ENCODE data around the gene TTC8. TPM values are rescaled to one million over a fixed set of nuclear protein-coding genes. Genes with fewer than 3 reads are reported as not detected.
"Not testable (repeated sequence)": the region's sequence is repeated elsewhere in the genome, so short reads cannot be mapped to it uniquely, and the experiment has no call there.

Gene TTC8
- total RNA-seq, 1 donor from 2014 or later, result 3.4 TPM

- no peaks in the 10 kb centered on the region for H3K9me3 Mint-ChIP-seq
- peaks cover 11% of the 10 kb centered on the region for H3K27me3 Mint-ChIP-seq
- intact Hi-C loops (cut with micrococcal nuclease), result no loop called here
- DNase-seq, result no peak
- peaks cover 2% of the 10 kb centered on the region for H3K4me1 Mint-ChIP-seq
- H3K4me3 Mint-ChIP-seq, result no peak overlapping the region
- no peak overlapping the region for H3K27ac Mint-ChIP-seq
- no peaks in the 10 kb centered on the region for H3K36me3 Mint-ChIP-seq (ENCODE audit: low read depth)
Observed at GRCh38 chr14:88834883-88835431, 10.5 kb downstream of the TTC8 start.

DNA sequence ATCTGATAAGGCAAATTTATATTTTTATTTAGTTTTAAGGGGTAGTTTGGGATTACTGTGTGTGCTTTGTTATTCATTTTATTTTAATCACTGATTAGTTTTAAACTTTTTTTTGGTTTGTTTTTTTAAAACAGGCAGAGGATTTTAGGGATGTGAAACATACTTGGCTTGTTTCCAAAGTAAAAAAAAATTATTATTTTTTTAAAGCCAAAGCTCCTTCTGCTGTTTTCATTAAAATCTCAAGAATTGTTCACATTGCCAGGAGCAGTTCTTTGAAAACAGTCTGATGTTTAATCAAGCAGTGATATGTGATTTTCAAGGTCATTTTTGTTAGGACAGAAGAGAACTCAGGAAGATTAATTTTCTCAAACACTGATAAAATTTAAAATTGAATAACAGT lies 11.2 kb downstream of the TTC8 start:
- no peak overlapping the region for H3K4me3 Mint-ChIP-seq

GRCh38 chr14:88837495-88837894 lies 13.0 kb downstream of the TTC8 start:
- no peaks in the 10 kb centered on the region for H3K9me3 Mint-ChIP-seq
- H3K4me1 Mint-ChIP-seq, result no peaks in the 10 kb centered on the region
- no peak overlapping the region for H3K4me3 Mint-ChIP-seq

More for the DNA sequence above, 11.2 kb downstream of the TTC8 start:
- peaks cover 2% of the 10 kb centered on the region for H3K4me1 Mint-ChIP-seq
- intact Hi-C loops (cut with micrococcal nuclease), result no loop called here
- H3K27ac Mint-ChIP-seq, result no peak overlapping the region
- H3K27me3 Mint-ChIP-seq, result peaks cover 11% of the 10 kb centered on the region
- no peaks in the 10 kb centered on the region for H3K9me3 Mint-ChIP-seq
- DNase-seq, result no peak
- no peaks in the 10 kb centered on the region for H3K36me3 Mint-ChIP-seq (ENCODE audit: low read depth)

DNA sequence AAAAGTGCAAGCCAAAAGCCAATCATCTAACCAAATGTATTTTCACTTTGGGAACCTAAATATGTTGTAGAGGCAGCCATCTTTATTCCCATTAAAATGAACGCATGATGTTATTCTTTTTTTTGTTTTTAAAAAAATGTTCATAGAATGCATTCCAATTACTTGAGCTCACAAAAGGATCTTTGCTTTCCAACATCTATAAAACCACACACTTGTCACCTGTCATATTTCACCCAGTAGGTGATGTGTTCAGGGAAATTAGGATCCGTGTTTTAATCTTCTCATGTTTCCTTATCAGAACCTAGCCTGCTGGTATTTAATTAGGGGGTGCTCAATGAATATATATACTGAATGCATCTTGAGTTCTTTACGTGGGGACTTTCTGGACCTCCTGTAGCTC lies 13.6 kb downstream of the TTC8 start:
- no peak overlapping the region for H3K27ac Mint-ChIP-seq
- intact Hi-C loops (cut with micrococcal nuclease), result no loop called here
- no peak for DNase-seq
- no peak overlapping the region for H3K4me3 Mint-ChIP-seq
- peaks cover 11% of the 10 kb centered on the region for H3K27me3 Mint-ChIP-seq
- no peaks in the 10 kb centered on the region for H3K9me3 Mint-ChIP-seq
- no peaks in the 10 kb centered on the region for H3K4me1 Mint-ChIP-seq
- no peaks in the 10 kb centered on the region for H3K36me3 Mint-ChIP-seq (ENCODE audit: low read depth)

More at GRCh38 chr14:88837495-88837894, 13.0 kb downstream of the TTC8 start:
- Mint-ChIP-seq H3K27me3 (peaks cover 11% of the 10 kb centered on the region), H3K36me3 (ENCODE audit: low read depth) (no peaks in the 10 kb centered on the region), H3K27ac (no peak overlapping the region)
- no peak for DNase-seq
- intact Hi-C loops (cut with micrococcal nuclease), result no loop called here

GRCh38 chr14:88840926-88841325 lies 16.5 kb downstream of the TTC8 start:
- Mint-ChIP-seq H3K36me3 (ENCODE audit: low read depth) (no peaks in the 10 kb centered on the region), H3K9me3 (no peaks in the 10 kb centered on the region), H3K27me3 (peaks cover 2% of the 10 kb centered on the region), H3K4me3 (no peak overlapping the region), H3K4me1 (no peaks in the 10 kb centered on the region), H3K27ac (no peak overlapping the region)
- intact Hi-C loops (cut with micrococcal nuclease), result no loop called here
- no peak for DNase-seq

DNA sequence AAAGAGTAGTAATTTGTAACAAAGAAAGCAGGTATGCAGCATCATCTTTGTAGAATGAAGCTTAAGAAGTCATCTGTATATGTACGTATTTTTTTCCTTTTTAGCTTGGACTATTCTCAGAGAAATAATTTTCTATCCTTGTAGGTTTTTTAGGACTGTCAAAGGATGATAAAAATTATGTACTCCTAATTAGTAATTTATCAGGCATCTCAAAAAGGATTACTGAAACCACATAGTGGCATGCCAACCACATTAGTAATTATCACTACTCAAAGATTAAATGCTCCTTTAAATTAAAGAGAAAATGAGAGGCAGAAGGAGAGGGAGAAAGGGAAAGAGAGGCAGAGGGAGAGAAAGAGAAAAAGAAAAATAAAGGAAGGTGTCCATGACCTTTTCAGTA lies 17.3 kb downstream of the TTC8 start:
- Mint-ChIP-seq H3K27me3 (peaks cover 2% of the 10 kb centered on the region), H3K9me3 (no peaks in the 10 kb centered on the region), H3K4me3 (no peak overlapping the region), H3K36me3 (ENCODE audit: low read depth) (no peaks in the 10 kb centered on the region), H3K27ac (no peak overlapping the region), H3K4me1 (no peaks in the 10 kb centered on the region)
- no peak for DNase-seq
- intact Hi-C loops (cut with micrococcal nuclease), result no loop called here

DNA sequence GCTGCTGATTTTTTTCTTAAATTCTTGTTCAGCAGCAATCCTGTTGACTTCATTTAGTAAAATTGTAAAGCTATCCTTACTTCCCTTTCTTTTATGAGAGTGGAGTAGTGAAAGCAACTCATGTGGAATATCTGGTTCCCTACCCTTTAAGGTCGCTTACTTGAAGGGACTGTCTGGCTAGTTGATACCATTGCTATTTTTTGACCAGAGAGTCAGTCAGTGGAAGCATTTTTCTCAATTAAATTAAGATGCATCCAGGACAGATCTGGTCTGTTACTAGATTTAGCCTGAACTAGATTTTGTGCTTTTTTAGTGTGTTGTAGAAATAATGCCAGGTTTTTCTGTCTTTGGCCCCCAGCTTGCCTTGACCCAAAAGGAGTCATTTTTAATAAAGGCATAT lies 18.0 kb downstream of the TTC8 start:
- no peaks in the 10 kb centered on the region for H3K36me3 Mint-ChIP-seq (ENCODE audit: low read depth)
- peaks cover 2% of the 10 kb centered on the region for H3K27me3 Mint-ChIP-seq
- no peak overlapping the region for H3K27ac Mint-ChIP-seq
- H3K9me3 Mint-ChIP-seq, result no peaks in the 10 kb centered on the region
- intact Hi-C loops (cut with micrococcal nuclease), result no loop called here
- H3K4me1 Mint-ChIP-seq, result no peaks in the 10 kb centered on the region
- H3K4me3 Mint-ChIP-seq, result no peak overlapping the region
- DNase-seq, result no peak

- no peaks in the 10 kb centered on the region for H3K27me3 Mint-ChIP-seq
- no peak for DNase-seq
- no peaks in the 10 kb centered on the region for H3K9me3 Mint-ChIP-seq
- no peaks in the 10 kb centered on the region for H3K4me1 Mint-ChIP-seq
- intact Hi-C loops (cut with micrococcal nuclease), result no loop called here
- H3K27ac Mint-ChIP-seq, result no peak overlapping the region
- H3K4me3 Mint-ChIP-seq, result no peak overlapping the region
- no peaks in the 10 kb centered on the region for H3K36me3 Mint-ChIP-seq (ENCODE audit: low read depth)
Observed at GRCh38 chr14:88844980-88845491, 20.6 kb downstream of the TTC8 start.

GRCh38 chr14:88848571-88848970 lies 24.1 kb downstream of the TTC8 start:
- intact Hi-C loops (cut with micrococcal nuclease), result no loop called here
- no peak overlapping the region for H3K27ac Mint-ChIP-seq
- H3K4me3 Mint-ChIP-seq, result no peak overlapping the region
- no peaks in the 10 kb centered on the region for H3K9me3 Mint-ChIP-seq
- no peaks in the 10 kb centered on the region for H3K36me3 Mint-ChIP-seq (ENCODE audit: low read depth)
- DNase-seq, result no peak
- H3K4me1 Mint-ChIP-seq, result no peaks in the 10 kb centered on the region
- peaks cover 2% of the 10 kb centered on the region for H3K27me3 Mint-ChIP-seq

DNA sequence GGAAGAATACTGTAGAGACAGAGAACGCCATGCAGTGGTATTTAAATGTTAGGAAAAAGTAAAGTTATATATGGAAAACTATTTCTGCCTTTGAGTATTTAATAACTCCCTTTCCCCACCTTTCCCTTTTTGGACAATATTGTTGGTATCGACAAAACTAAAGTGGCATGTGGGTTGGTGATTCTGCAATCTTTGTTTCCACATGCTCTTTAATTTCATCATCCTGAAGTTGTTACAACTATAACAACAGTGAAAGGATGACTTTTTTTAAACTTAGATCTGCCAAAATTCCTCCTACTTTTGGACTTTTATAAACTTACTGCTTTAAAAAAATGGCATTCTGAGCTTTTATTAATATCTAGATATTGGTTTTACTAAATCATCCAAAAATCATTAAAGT lies 25.3 kb downstream of the TTC8 start:
- DNase-seq, result no peak
- H3K36me3 Mint-ChIP-seq (ENCODE audit: low read depth), result no peaks in the 10 kb centered on the region

DNA sequence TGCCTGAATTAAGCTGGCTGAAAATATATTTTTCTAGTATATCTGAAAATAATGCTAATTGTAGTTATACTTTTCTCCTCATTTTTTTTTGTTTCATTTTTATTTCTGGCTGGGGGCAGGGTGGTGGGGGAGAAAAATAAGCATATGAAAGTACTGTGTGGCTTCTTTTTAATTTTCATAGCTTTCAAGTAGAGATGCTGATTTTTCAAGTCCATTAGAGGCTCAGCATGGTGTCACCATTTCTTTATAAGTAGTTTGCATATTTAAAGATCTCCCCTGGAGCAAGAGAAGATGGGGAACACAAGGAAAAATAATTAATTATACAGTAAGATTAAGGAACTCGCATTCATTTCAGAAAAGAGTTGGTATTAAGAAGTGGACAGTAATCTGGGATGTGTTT lies 27.1 kb downstream of the TTC8 start:
- H3K36me3 Mint-ChIP-seq (ENCODE audit: low read depth), result no peaks in the 10 kb centered on the region
- no peak overlapping the region for H3K4me3 Mint-ChIP-seq
- intact Hi-C loops (cut with micrococcal nuclease), result no loop called here
- H3K4me1 Mint-ChIP-seq, result no peaks in the 10 kb centered on the region
- H3K27ac Mint-ChIP-seq, result no peak overlapping the region
- H3K27me3 Mint-ChIP-seq, result peaks cover 2% of the 10 kb centered on the region
- DNase-seq, result no peak
- H3K9me3 Mint-ChIP-seq, result no peaks in the 10 kb centered on the region

More for the DNA sequence above, 25.3 kb downstream of the TTC8 start:
- no peaks in the 10 kb centered on the region for H3K9me3 Mint-ChIP-seq
- H3K4me1 Mint-ChIP-seq, result no peaks in the 10 kb centered on the region
- peaks cover 2% of the 10 kb centered on the region for H3K27me3 Mint-ChIP-seq
- intact Hi-C loops (cut with micrococcal nuclease), result no loop called here
- no peak overlapping the region for H3K27ac Mint-ChIP-seq
- no peak overlapping the region for H3K4me3 Mint-ChIP-seq

- H3K9me3 Mint-ChIP-seq, result no peaks in the 10 kb centered on the region
- H3K4me1 Mint-ChIP-seq, result no peaks in the 10 kb centered on the region
- intact Hi-C loops (cut with micrococcal nuclease), result no loop called here
- H3K27ac Mint-ChIP-seq, result no peak overlapping the region
- H3K27me3 Mint-ChIP-seq, result peaks cover 2% of the 10 kb centered on the region
- H3K36me3 Mint-ChIP-seq (ENCODE audit: low read depth), result no peaks in the 10 kb centered on the region
- DNase-seq, result no peak
- no peak overlapping the region for H3K4me3 Mint-ChIP-seq
Observed at GRCh38 chr14:88852632-88853031, 28.2 kb downstream of the TTC8 start.

DNA sequence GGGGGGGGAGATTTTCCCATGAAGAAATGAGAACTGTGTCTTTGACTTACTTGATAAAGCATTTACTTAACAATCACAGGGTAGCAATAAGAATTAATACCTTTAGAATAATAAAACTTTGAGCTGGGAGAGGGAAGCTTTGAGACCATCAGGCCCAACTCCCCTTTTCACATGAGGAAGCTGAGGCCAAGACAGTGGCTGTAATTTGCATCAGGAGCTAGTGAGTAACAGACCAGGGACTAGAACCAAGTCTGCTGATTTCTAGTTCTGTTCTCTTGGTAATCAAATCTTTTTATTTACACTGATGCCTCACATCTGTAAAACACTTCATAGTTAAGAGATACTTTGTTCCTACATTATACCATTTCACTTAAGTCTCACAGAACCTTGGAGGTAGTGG lies 28.7 kb downstream of the TTC8 start:
- DNase-seq, result no peak
- intact Hi-C loops (cut with micrococcal nuclease), result no loop called here
- Mint-ChIP-seq H3K27ac (no peak overlapping the region), H3K36me3 (ENCODE audit: low read depth) (no peaks in the 10 kb centered on the region), H3K4me3 (no peak overlapping the region), H3K9me3 (no peaks in the 10 kb centered on the region), H3K4me1 (no peaks in the 10 kb centered on the region), H3K27me3 (peaks cover 2% of the 10 kb centered on the region)

DNA sequence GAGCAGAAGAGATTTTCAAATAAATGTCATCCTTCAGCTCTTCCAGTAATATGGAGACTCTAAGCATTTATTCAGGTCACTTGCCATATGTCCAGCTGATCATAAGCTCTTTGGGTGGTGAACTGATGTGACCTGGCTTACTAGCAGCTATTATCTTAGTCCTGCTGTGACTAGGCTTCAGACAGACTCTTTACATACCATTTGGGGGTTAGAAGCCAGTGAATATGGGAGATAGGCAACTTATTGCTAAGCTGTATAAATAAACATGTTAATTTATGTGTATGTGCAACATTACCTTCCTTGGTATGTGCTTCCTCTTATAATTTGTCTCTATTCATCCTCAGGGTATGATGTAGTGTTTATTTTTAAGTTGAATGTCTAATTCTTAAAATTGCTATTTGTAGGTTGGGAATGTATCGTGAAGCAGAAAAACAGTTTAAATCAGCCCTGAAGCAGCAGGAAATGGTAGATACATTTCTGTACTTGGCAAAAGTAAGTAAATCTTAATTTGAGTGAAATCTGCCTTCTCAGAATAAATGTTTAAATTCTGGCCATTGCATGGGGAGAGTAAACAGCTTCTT lies 32.4 kb downstream of the TTC8 start:
- no peak for DNase-seq
- H3K27ac Mint-ChIP-seq, result no peak overlapping the region
- no peaks in the 10 kb centered on the region for H3K9me3 Mint-ChIP-seq
- no peak overlapping the region for H3K4me3 Mint-ChIP-seq
- no peaks in the 10 kb centered on the region for H3K36me3 Mint-ChIP-seq (ENCODE audit: low read depth)
- intact Hi-C loops (cut with micrococcal nuclease), result no loop called here
- peaks cover 2% of the 10 kb centered on the region for H3K27me3 Mint-ChIP-seq
- no peaks in the 10 kb centered on the region for H3K4me1 Mint-ChIP-seq

- H3K27me3 Mint-ChIP-seq; DNase-seq; H3K4me3 Mint-ChIP-seq; H3K9me3 Mint-ChIP-seq; H3K27ac Mint-ChIP-seq; intact Hi-C loops (cut with micrococcal nuclease); H3K36me3 Mint-ChIP-seq (ENCODE audit: low read depth); H3K4me1 Mint-ChIP-seq: not testable (repeated sequence)
Observed at GRCh38 chr14:88857861-88858260, 33.4 kb downstream of the TTC8 start.

All from activated CD4-positive, alpha-beta T cell treated with anti-CD3 and anti-CD28 coated beads, Interleukin-2, amount 10 ng/mL, durations not matched to agents 24 days and 14 days (primary cell).